ENCODE measurements around the gene CCDC81. TPM values are rescaled to one million over a fixed set of nuclear protein-coding genes. Genes with fewer than 3 reads are reported as not detected.

The CCDC81 gene
- total and polyA plus RNA-seq, 12 donors = 0.14 to 0.81 (median 0.36) TPM

DNA sequence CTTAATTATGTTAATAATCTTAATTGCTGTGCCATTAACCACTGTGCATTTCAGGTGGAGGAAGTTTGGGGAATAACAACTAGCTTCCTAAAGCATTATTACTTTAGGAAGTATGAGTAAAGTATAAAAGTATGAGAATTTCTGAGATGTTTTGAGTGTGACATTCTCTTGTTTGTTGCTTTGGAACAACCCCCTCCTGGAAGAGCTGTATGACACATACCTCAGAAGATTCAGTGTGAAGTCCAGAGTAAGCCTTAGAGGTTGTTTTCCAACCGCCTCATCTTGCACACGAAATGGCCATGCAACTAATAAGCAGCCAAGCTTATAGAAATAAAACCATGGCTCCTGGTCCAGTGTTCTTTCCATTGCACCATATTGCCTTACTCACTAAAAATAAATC, 21.7 kb downstream of the CCDC81 start:
- Histone ChIP-seq H3K27me3 (no peaks in the 10 kb centered on the region), H3K9me3 (no peaks in the 10 kb centered on the region), H3K4me1 (peaks cover 0 to 4% (median 0%) of the 10 kb centered on the region in 9 donors), H3K36me3 (no peaks in the 10 kb centered on the region), H3K27ac (no peak overlapping the region), H3K4me3 (no peak overlapping the region)
- 97 to 99% methylated on average over 2 of the region's 2 CpGs for WGBS, 2 donors
- DNase-seq = no peak
- TF ChIP-seq, protein P1, sequence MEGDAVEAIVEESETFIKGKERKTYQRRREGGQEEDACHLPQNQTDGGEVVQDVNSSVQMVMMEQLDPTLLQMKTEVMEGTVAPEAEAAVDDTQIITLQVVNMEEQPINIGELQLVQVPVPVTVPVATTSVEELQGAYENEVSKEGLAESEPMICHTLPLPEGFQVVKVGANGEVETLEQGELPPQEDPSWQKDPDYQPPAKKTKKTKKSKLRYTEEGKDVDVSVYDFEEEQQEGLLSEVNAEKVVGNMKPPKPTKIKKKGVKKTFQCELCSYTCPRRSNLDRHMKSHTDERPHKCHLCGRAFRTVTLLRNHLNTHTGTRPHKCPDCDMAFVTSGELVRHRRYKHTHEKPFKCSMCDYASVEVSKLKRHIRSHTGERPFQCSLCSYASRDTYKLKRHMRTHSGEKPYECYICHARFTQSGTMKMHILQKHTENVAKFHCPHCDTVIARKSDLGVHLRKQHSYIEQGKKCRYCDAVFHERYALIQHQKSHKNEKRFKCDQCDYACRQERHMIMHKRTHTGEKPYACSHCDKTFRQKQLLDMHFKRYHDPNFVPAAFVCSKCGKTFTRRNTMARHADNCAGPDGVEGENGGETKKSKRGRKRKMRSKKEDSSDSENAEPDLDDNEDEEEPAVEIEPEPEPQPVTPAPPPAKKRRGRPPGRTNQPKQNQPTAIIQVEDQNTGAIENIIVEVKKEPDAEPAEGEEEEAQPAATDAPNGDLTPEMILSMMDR (IDR thresholded peaks at IDR 0.05) = no peak
- no peak for ATAC-seq
- intact Hi-C loops (cut with DNase I) = no loop called here

DNA sequence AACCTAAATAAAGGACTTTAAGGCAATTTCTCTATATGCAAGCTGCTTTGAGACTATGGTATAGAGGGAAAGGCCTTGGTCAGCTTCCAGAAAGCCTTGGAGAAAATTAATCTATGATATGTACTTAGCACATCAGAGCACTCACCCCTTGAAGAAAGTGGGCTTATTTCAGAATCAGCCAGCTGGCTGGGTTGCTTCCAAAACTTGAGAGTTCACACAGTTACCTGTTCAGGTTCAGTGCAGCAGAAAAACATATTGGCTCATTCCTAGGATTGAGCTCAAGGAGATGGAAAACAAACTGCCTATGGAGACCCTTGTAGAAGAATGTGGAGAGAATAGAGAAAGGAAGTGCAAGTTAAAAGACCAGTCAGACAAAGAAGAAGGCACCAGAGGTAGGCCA, 22.7 kb downstream of the CCDC81 start:
- Histone ChIP-seq H3K4me3 (no peak overlapping the region), H3K9me3 (no peaks in the 10 kb centered on the region), H3K36me3 (no peaks in the 10 kb centered on the region), H3K27me3 (no peaks in the 10 kb centered on the region), H3K27ac (no peak overlapping the region), H3K4me1 (peaks cover 0 to 4% (median 0%) of the 10 kb centered on the region in 9 donors)
- DNase-seq (no peak), ATAC-seq (no peak)
- intact Hi-C loops (cut with DNase I) = no loop called here
- TF ChIP-seq, protein P1 (IDR thresholded peaks at IDR 0.05) = no peak

DNA sequence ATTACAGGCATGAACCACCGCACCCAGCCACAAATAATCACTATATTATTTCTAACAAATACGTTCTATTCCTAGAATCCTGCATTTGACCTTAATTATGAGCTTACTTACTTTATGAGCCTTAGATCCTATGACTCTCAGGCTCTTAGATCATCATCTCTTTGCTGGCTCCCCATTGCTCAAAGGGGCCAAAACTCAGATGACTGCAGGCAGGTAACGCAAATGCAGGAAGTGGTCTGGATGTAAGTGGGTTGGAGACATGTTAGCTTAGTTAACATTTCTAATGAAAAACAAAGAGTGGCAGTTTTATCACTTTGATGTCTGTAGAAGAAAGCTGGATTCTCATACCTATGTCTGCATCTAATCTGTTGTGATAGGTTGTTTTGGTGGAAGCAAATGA, 23.4 kb downstream of the CCDC81 start:
- H3K4me3 ChIP-seq = no peak overlapping the region
- WGBS, 2 donors = 95 to 99% methylated on average over 3 of the region's 3 CpGs

DNA sequence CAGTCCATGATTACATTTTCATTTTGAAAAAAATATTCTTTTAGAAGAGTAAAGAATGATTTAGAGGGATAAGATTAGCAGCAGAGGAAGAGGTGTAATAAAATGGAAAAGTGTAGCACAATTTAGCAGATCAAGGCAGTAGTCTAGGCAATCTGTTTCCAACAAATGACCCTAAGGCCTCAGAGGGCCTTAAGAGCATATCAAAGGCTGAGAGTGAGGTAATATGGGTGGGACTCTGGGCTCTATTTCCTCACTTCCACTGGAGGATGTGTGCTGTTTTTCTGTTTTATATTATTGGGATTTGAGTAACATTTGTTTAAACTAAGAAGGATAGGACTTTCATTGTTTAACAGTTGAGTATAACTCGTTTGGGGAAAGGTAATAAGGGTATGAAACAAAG, 28.8 kb downstream of the CCDC81 start:
- Histone ChIP-seq H3K27ac (no peak overlapping the region), H3K4me1 (no peaks in the 10 kb centered on the region), H3K36me3 (no peaks in the 10 kb centered on the region), H3K4me3 (no peak overlapping the region), H3K27me3 (no peaks in the 10 kb centered on the region), H3K9me3 (no peaks in the 10 kb centered on the region)
- 75 to 83% methylated on average over 1 of the region's 1 CpG for WGBS, 2 donors
- DNase-seq (no peak), ATAC-seq (peak in 2 of 8 donors; percentile 40 to 61)
- TF ChIP-seq, protein P1 (IDR thresholded peaks at IDR 0.05) = no peak
- intact Hi-C loops (cut with DNase I) = no loop called here

More for the DNA sequence above, 23.4 kb downstream of the CCDC81 start:
- ATAC-seq = no peak
- intact Hi-C loops (cut with DNase I) = no loop called here
- Histone ChIP-seq H3K27ac (no peak overlapping the region), H3K9me3 (no peaks in the 10 kb centered on the region), H3K4me1 (peaks cover 0 to 4% (median 0%) of the 10 kb centered on the region in 9 donors), H3K27me3 (no peaks in the 10 kb centered on the region), H3K36me3 (no peaks in the 10 kb centered on the region)
- TF ChIP-seq, protein P1 (IDR thresholded peaks at IDR 0.05) = no peak
- no peak for DNase-seq

DNA sequence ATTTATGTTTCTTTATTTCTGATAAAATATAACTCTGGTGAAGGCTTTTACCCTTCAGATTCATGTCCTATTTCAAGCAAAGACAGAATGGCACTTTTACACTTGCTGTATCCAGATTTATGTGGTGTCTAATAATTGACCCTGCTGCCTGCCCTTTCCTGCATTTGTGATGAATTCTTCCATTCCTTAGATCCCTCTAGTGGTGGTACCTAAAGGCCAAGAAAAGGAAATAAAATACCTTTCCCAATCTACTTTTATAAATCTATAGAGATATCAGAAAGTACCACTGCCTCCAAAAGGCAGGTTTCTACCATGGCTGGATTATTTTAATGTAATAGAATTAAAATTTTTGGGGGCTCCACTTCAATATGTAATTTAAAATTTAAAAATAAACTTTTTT, 34.2 kb downstream of the CCDC81 start:
- H3K9me3 ChIP-seq = no peaks in the 10 kb centered on the region
- ATAC-seq (no peak), DNase-seq (no peak)
- no peak overlapping the region for H3K27ac ChIP-seq
- no peak overlapping the region for H3K4me3 ChIP-seq
- H3K36me3 ChIP-seq = no peaks in the 10 kb centered on the region
- no peaks in the 10 kb centered on the region for H3K27me3 ChIP-seq
- intact Hi-C loops (cut with DNase I) = no loop called here
- TF ChIP-seq, protein P1 (IDR thresholded peaks at IDR 0.05) = no peak
- H3K4me1 ChIP-seq = no peaks in the 10 kb centered on the region
